Measurements from ENCODE around the gene MYBPHL. TPM values are rescaled to one million over a fixed set of nuclear protein-coding genes. Genes with fewer than 3 reads are reported as not detected.

Gene MYBPHL
- total RNA-seq, 1 donor from 2014 or later = not detected

DNA sequence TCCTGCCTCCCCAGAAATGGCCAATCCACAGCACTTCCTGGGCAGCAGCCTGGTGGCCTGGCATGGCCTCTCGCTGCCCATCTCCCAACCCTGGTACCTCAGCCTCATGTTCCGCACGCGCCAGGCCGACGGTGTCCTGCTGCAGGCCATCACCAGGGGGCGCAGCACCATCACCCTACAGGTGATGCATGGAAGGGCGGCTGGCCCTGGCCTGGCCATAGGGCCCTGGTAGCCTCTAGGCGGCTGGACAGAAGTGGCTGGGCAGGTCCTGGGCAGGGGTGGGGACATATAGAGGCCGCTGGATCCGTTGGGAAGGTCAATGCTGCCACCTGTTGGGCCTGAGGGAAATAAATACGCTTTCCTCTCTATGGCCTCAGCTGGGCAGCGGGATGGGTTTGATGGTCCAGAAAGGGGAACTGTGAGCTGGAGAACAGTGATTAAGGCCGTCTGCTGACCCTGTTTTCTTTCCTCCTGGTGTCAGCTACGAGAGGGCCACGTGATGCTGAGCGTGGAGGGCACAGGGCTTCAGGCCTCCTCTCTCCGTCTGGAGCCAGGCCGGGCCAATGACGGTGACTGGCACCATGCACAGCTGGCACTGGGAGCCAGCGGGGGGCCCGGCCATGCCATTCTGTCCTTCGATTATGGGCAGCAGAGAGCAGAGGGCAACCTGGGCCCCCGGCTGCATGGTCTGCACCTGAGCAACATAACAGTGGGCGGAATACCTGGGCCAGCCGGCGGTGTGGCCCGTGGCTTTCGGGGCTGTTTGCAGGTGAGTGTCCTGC, 43.0 kb downstream of the MYBPHL start:
- peak; percentile 96 for DNase-seq

DNA sequence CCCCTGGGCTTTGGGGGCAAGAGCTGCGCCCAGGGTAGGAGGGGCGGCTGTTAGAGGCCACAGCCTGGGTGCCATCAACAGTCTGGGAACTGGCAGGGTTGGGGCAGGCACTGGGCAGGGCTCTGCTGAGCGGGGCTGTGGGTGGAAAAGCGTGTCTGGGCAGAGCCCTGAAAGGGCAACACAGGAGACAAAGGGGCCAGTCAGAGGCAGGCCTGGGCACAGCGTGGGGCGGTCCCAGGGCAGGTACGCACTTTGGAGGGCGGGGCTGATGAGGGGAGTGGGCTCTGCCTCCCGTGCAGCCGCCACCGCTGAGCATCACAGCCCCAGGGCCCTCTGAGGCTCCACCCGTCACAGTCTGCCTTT, 43.6 kb downstream of the MYBPHL start:
- DNase-seq = no peak

DNA sequence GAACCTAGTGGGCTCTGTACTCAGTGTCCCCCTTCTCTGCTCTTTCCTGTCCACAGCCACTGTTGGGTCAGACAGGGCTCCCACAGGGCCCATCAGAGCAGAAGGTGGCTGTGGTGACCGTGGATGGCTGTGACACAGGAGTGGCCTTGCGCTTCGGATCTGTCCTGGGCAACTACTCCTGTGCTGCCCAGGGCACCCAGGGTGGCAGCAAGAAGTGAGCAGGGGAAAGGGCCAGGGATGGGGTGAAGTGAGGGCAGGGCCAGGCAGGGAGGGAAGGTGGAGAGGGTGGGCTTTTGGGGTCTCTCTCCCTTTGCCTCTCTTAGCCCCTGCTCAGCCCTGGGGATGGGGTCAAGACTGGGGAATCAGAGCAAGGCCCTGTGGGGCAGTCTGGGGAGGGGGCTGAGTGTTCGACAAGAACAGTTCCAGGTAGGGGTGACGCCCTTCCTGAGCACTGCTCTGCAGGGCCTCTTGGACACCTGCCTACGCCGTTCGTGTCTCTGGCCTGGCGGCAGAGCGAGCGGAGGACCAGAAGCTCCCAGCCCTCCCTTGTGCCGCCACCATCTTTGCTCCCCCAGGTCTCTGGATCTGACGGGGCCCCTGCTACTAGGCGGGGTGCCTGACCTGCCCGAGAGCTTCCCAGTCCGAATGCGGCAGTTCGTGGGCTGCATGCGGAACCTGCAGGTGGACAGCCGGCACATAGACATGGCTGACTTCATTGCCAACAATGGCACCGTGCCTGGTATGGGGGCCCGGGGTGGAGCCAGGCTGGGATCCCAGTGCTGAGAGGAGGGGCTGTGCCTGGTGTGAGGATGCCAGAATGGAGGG, 44.4 kb downstream of the MYBPHL start:
- no peak for DNase-seq

DNA sequence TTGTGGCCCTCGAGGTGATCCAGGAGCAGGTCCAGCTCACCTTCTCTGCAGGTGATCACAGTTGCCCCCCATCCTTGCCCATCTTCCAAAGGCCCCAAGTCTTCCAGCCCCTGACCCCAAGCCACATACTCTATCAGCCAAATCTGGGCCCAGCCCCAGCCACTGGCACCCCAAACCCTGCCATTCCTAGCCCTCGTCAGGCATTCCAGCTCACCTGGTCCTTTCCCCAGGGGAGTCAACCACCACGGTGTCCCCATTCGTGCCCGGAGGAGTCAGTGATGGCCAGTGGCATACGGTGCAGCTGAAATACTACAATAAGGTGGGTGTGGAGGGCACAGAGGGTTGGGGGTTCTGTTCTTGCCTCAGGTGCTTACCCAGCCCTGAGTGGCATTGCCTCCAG, 45.2 kb downstream of the MYBPHL start:
- DNase-seq = no peak

DNA sequence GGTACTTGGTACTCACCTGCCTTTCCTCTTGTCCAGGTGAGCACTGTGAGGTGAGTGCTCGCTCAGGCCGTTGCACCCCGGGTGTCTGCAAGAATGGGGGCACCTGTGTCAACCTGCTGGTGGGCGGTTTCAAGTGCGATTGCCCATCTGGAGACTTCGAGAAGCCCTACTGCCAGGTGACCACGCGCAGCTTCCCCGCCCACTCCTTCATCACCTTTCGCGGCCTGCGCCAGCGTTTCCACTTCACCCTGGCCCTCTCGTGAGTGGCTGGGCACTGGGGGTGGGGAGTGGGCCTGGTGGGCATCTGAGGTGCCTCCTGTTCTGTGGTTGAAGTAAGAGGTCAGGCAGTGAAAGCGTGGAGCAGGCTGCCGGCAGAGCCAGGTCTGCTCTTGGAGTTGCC, 45.8 kb downstream of the MYBPHL start:
- DNase-seq = no peak

DNA sequence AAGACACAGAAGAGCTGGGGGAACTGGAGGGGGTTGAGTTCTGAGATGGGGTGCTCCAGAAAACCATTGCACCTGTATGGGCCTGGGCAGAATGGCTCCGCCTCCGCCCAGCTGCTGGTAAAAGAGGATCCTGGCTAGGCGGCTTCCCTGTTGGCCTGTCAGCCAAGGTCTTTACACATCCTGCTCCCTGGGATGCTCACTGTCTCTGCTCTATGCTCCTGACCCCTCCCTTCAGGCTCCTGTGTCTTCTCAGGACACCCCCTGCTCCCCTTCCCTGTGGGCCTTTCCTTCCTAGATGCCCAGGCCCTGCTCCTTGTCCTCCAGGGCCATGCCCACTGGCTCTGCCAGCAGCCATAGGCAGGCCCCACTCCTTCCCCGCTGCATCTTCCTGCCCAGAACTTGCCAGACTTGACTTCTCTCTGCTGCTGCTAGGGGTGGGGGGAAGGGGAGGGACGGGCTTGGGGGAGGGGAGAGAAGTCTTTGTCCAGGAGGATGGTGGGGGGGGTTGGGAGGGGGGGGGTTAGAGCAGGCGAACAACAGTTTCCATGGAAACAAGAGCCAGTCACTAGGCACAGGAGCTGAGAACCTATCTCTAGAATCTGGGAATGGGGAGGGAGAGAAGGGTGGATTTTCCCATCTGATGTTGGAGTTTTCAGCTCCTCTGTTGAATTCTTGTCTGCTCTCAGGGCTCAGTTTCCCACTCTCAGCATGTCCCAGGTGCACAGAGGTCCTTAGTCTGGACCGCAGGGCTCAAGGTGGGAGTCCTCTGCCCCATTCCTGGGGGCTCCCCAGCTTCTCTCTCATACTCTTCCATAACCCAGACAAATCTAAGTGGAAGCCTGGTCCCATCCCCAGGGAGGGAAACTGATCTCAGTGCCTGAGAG, 46.9 kb downstream of the MYBPHL start:
- DNase-seq = no peak

DNA sequence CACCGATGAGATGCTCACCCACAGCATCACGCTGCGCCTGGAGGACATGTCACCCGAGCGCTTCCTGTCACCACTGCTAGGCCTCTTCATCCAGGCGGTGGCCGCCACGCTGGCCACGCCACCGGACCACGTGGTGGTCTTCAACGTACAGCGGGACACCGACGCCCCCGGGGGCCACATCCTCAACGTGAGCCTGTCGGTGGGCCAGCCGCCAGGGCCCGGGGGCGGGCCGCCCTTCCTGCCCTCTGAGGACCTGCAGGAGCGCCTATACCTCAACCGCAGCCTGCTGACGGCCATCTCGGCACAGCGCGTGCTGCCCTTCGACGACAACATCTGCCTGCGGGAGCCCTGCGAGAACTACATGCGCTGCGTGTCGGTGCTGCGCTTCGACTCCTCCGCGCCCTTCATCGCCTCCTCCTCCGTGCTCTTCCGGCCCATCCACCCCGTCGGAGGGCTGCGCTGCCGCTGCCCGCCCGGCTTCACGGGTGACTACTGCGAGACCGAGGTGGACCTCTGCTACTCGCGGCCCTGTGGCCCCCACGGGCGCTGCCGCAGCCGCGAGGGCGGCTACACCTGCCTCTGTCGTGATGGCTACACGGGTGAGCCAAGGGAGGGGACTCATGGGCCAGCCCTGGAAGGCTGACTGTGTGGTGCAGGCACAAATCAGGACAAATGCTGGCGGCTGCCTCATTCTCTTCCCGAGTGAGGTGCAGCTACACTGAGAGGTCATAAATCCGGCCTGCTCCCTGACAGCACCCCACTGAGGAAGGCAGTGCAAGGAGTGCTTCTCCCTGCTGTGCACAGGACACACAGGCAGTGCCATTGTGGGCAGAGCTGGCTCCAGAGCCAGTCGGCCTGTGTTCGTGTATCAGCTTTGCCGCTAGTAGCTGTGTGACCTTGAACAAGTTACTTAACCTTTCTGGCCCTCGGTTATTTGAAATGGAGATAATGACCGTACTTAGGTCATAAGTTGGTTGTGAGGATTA, 48.0 kb downstream of the MYBPHL start:
- DNase-seq = no peak

DNA sequence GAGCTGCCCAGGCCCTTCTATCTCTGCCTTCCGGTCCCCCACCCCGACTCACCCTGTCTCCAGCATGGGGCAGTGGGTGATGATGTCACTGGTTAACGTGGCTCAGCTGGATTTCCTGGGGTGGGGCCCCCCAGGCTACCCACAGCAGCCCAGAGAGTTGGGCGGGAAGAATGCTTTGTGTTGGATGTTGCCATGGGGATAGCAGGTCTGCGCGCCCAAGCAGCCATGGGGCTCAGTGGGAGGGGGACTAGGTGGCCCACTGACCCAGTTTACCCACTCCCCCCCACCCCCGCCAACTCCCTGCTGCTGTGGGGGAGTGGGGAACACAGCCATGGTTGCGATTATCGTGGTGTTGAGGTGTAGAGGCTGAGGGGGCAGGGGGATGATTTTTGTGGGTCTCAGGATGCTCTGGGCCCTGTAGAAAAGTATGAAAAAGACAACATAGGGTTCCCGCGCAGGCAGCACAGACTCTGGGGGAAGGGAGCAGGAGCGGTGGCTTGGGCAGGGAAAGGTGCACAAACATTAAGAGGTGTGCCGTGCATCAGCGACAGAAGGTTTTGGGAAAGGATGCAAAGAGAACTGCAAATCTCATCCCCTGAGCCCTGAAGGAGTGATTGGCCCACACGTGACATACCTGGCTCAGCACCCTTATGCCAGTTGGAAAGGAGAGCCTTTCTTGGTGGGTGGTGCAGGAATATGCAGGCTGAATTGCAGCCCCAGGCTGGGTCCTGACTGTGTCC, 49.0 kb downstream of the MYBPHL start:
- DNase-seq = no peak

DNA sequence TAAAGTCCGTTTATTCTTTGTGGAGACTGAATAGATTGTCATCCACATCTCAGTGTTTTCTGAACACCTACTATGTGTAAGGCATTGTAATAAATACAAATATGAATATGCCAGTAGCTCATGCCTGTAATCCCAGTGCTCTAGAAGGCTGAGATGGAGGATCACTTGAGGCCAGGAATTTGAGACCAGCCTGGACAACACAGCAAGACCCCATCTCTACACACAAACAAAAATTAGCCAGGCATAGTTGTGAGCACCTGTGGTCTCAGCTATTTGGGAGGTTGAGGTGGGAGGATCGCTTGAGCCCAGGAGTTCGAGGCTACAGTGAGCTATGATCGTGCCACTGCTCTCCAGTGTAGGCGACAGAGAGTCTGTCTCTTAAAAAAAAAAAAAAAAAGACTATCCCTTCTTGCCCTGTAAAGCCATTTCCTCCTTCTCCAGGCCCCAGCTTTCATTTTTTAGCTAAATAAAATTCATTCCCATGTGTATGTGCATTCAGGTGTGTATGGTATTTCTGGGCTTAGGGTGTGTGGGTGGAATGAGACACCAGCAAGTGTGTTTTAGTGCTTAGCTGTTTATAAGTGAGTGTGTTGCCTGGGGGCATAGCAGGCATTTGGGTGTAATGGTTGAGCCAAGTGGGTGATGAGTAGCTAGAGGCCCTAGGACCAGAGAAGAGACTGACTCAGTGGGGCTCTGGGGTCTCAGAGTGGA, 49.7 kb downstream of the MYBPHL start:
- no peak for DNase-seq

DNA sequence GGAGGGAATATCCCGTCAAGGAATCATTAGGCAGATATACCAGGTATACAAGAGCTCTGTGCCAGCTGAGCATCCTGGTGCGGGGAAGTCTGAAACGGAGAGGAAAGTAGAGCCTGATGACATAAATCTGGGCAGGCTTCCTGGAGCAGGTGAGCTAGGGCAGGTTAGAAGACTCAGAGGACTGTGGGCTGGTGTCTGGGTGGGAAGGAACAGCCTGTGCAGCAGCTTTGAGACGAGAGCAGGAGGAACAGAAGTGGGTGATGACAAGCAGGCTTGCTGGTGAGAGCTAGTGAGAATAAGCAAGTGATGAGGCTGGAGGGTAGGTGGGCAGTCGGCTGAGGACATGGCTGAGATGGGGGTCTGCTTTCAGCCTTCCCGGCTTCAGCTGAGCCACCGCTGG, 50.7 kb downstream of the MYBPHL start:
- DNase-seq = no peak

DNA sequence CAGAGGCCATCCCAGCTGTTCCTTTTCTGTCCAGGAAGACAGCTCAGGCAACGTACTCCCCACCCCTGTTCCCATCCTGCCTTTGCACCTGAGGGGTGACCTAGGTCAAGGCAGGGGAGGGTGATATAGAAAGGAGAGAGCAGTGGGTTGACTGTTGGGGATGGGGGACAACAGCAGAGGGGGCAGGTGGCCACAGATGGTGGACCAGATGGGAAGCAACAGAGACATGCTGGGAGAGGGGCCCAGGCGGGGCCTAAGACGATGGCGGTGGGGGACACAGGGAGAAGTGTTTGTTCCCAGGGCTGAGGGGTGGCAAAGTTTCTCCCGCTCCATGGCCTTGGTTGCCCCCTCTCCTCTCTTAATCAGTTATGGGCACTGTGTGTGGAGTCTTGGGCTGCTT, 51.1 kb downstream of the MYBPHL start:
- no peak for DNase-seq

DNA sequence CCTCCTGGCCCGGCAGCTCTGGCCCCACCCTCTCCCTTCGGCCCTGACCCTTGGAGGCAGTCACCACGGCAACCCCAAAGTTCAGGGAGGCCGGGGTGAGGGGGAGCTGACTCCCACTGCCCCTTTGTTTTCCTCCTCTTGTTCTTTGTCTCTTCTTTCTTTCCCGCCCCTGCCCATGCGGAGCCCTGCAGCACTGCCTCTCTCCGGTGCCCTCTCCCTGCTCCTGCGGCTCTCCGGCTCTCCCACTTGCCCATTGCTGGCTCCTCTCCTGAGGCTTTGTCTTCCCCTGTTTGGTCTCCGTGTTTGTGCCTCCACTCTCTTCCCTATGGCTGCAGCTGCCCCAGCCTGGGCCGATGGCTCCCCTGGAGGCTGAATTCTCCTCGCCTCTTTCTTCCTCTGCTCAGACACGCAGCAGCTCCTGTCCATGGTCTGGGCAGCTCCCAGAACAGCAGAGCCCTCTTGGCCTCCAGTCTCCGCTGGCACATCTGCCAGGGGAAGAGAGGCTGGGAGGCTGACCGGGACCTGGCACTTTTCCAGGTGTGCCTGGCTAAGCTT, 51.6 kb downstream of the MYBPHL start:
- DNase-seq = peak; percentile 13

DNA sequence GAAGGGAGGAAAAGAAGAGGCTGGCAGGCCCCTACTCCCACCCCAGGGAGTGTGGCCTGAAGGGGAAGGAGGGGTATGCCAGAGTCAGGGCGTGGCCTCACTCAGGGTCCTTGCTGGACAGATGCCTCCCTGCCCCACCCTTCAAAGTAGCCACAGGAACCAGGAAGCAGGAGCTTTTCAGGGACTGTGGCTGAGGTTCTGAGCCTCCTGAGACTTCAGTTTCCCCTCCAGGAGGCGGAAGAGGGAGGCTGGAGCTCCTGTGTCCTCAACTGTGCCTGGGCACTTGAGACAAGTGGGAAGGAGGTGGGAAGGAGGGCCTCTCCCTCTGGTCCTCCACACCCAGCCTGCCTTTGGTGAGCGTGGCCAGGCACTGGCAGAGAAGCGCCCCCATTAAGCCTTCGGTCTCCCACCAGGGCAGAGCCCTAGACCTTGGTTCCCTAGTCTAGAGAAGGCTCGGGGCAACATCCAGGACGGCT, 52.2 kb downstream of the MYBPHL start:
- no peak for DNase-seq

DNA sequence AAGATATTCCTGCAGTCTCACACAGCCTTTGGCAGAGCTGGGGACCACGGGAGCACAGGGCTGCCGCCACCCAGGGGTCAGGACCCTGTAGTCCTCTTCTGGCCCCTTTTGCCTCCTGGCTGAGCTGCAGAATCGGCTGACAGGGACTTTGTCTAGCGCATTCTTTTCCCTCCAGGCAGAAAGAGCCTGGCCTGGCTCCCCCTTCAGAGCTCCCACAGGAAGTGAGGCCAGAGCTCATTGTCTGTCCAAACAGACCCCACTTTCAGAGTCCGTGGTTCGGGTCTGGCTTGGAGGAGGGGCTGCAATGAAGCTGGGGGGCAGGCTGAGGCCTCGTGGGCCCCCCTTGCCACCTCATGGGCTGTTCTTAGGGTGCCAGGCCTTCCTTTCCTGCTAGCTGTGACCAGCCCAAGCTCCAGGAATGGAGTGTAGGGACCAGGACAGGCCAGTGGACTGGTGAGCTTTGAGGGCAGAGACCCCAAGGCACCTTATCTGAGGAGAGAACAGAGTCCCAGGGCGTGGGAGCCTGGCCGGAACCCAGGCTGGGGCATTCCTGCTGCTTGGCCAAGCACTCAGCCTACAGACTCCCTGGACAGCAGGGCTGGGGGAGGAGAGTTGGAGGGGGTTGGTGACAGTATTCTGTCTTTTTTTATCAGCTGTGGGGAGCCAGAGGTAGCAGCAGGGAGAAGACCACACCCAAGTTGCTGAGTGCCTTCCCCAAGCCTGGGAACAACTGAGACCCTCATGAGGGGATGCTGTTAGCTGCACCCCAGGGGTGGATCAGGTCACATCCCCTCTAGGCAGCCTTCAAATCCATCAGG, 52.8 kb downstream of the MYBPHL start:
- DNase-seq = no peak

DNA sequence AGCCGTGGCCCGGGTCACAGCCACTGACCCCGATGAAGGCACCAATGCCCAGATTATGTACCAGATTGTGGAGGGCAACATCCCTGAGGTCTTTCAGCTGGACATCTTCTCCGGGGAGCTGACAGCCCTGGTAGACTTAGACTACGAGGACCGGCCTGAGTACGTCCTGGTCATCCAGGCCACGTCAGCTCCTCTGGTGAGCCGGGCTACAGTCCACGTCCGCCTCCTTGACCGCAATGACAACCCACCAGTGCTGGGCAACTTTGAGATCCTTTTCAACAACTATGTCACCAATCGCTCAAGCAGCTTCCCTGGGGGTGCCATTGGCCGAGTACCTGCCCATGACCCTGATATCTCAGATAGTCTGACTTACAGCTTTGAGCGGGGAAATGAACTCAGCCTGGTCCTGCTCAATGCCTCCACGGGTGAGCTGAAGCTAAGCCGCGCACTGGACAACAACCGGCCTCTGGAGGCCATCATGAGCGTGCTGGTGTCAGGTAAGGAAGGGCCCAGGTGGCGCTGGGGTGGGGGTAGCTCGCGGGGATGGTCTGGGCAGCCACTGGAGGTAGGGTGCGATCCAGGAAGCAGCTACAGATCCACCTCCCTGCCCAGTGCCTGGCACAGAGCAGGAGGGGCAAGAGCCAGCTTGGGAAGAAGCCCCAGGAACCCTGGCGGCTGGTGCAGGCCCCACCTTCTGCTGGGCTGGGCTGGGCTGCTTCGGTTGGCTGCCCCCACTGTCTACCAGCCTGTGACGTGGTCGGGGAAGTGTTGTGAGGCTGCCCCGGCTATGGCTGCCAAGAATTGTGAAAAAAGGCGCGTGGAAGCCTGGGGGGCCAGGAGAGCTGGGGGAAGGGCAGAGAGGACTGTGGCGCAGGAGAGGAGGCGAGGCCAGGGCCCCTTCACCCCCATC, 53.7 kb downstream of the MYBPHL start:
- DNase-seq = peak; percentile 12

DNA sequence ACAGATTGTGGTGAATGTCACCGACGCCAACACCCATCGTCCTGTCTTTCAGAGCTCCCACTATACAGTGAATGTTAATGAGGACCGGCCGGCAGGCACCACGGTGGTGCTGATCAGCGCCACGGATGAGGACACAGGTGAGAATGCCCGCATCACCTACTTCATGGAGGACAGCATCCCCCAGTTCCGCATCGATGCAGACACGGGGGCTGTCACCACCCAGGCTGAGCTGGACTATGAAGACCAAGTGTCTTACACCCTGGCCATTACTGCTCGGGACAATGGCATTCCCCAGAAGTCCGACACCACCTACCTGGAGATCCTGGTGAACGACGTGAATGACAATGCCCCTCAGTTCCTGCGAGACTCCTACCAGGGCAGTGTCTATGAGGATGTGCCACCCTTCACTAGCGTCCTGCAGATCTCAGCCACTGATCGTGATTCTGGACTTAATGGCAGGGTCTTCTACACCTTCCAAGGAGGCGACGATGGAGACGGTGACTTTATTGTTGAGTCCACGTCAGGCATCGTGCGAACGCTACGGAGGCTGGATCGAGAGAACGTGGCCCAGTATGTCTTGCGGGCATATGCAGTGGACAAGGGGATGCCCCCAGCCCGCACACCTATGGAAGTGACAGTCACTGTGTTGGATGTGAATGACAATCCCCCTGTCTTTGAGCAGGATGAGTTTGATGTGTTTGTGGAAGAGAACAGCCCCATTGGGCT, 54.5 kb downstream of the MYBPHL start:
- DNase-seq = no peak
